ENCODE data around the gene CDC42BPB. TPM values are rescaled to one million over a fixed set of nuclear protein-coding genes. Genes with fewer than 3 reads are reported as not detected.

Gene CDC42BPB
- total RNA-seq, 2 experiments from 2014 or later = 6.6 to 7.6 TPM

- no peak overlapping the region for H3K27ac ChIP-seq (ENCODE audit: low read depth in 1 of 2, low read length in 2 of 2)
- no peak for DNase-seq
- H3K9me3 ChIP-seq (ENCODE audit: control insufficient read depth in 1 of 2, insufficient read depth in 1 of 2, low read length in 2 of 2) = no peaks in the 10 kb centered on the region
- Mint-ChIP-seq H3K4me3 (no peak overlapping the region), H3K27ac (no peak overlapping the region), H3K4me1 (ENCODE audit: low read depth) (peaks cover 11% of the 10 kb centered on the region), H3K9me3 (no peaks in the 10 kb centered on the region), H3K36me3 (ENCODE audit: low read depth) (no peaks in the 10 kb centered on the region), H3K27me3 (peaks cover 15% of the 10 kb centered on the region)
- no peak overlapping the region for H3K4me3 ChIP-seq (ENCODE audit: low read length)
- ChIA-PET CTCF (no interaction called here), POLR2A (no interaction called here)
- TF ChIP-seq CTCF (IDR thresholded peaks at IDR 0.05) = no peak
- intact Hi-C loops (cut with DNase I, micrococcal nuclease) = no loop called here
- no peak for ATAC-seq (ENCODE audit: poor library complexity)
- H3K36me3 ChIP-seq (ENCODE audit: insufficient read depth, low read length) = no peaks in the 10 kb centered on the region
- peaks cover 6% of the 10 kb centered on the region for H3K4me1 ChIP-seq (ENCODE audit: insufficient read depth, low read length)
- peaks cover 0 to 2% of the 10 kb centered on the region in 2 experiments for H3K27me3 ChIP-seq (ENCODE audit: control insufficient read depth in 1 of 2, insufficient read depth in 2 of 2, low read length in 2 of 2)
These were observed 38.1 kb downstream of the CDC42BPB start for GRCh38 chr14:103019236-103019635.

- TF ChIP-seq CTCF (IDR thresholded peaks at IDR 0.05) = no peak
- ChIA-PET CTCF (no interaction called here), POLR2A (no interaction called here)
- Mint-ChIP-seq H3K27ac (no peak overlapping the region), H3K9me3 (no peaks in the 10 kb centered on the region), H3K27me3 (peaks cover 9% of the 10 kb centered on the region), H3K4me3 (no peak overlapping the region), H3K36me3 (ENCODE audit: low read depth) (no peaks in the 10 kb centered on the region), H3K4me1 (ENCODE audit: low read depth) (peaks cover 12% of the 10 kb centered on the region)
- Histone ChIP-seq H3K27me3 (ENCODE audit: control insufficient read depth in 1 of 2, insufficient read depth in 2 of 2, low read length in 2 of 2) (no peaks in the 10 kb centered on the region), H3K36me3 (ENCODE audit: insufficient read depth, low read length) (no peaks in the 10 kb centered on the region), H3K27ac (ENCODE audit: low read depth in 1 of 2, low read length in 2 of 2) (no peak overlapping the region), H3K4me1 (ENCODE audit: insufficient read depth, low read length) (peaks cover 3% of the 10 kb centered on the region), H3K4me3 (ENCODE audit: low read length) (no peak overlapping the region), H3K9me3 (ENCODE audit: control insufficient read depth in 1 of 2, insufficient read depth in 1 of 2, low read length in 2 of 2) (no peaks in the 10 kb centered on the region)
- intact Hi-C loops (cut with DNase I, micrococcal nuclease) = no loop called here
- DNase-seq = no peak
- ATAC-seq (ENCODE audit: poor library complexity) = no peak
These were observed 40.8 kb downstream of the CDC42BPB start for GRCh38 chr14:103016594-103016993.

- Histone ChIP-seq H3K9me3 (ENCODE audit: control insufficient read depth in 1 of 2, insufficient read depth in 1 of 2, low read length in 2 of 2) (no peaks in the 10 kb centered on the region), H3K36me3 (ENCODE audit: insufficient read depth, low read length) (no peaks in the 10 kb centered on the region), H3K4me3 (ENCODE audit: low read length) (no peak overlapping the region), H3K27ac (ENCODE audit: low read depth in 1 of 2, low read length in 2 of 2) (no peak overlapping the region), H3K27me3 (ENCODE audit: control insufficient read depth in 1 of 2, insufficient read depth in 2 of 2, low read length in 2 of 2) (no peaks in the 10 kb centered on the region), H3K4me1 (ENCODE audit: insufficient read depth, low read length) (no peaks in the 10 kb centered on the region)
- no peak for DNase-seq
- Mint-ChIP-seq H3K9me3 (no peaks in the 10 kb centered on the region), H3K27me3 (peaks cover 9% of the 10 kb centered on the region), H3K36me3 (ENCODE audit: low read depth) (no peaks in the 10 kb centered on the region), H3K4me1 (ENCODE audit: low read depth) (peaks cover 12% of the 10 kb centered on the region), H3K4me3 (no peak overlapping the region), H3K27ac (no peak overlapping the region)
- ChIA-PET POLR2A (no interaction called here), CTCF (no interaction called here)
- no peak for ATAC-seq (ENCODE audit: poor library complexity)
- no peak for TF ChIP-seq CTCF (IDR thresholded peaks at IDR 0.05)
- intact Hi-C loops (cut with DNase I, micrococcal nuclease) = no loop called here
These were observed 41.3 kb downstream of the CDC42BPB start for GRCh38 chr14:103016071-103016470.
